ENCODE results near the gene WWOX.

DNA sequence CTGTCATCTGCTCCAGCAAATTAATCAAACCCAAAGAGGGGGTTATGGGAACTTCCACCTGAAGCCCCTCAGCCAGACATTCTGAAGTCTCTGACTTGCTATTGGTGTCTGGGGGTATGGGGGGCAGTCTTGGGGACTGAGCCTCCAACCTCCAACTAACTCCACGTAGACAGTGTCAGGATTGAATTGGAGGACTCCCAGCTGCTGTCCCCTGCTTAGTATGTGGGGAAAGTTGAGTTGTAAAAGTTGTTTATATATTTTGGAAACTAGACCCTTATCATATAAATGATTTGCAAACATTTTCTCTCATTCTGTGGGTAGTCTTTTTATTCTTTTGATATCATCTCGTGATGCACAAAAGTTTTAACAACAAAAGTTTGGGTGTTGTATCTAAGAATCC, 689.2 kb downstream of the WWOX start:
- TF ChIP-seq SUZ12 (IDR thresholded peaks at IDR 0.05; ENCODE audit: extremely low read depth, insufficient read depth, insufficient read length) (no peak), YY1 (IDR thresholded peaks at IDR 0.05; ENCODE audit: insufficient read depth, insufficient read length) (no peak), ZNF274 (IDR thresholded peaks at IDR 0.05; ENCODE audit: low read depth, low read length) (no peak)

Measured in NT2/D1 (cell line).